Gastroesophageal sphincter (tissue), 4 donors: ENCODE measurements around the gene GRIA4. TPM values are rescaled to one million over a fixed set of nuclear protein-coding genes. Genes with fewer than 3 reads are reported as not detected.
"Not testable (repeated sequence)": the region's sequence is repeated elsewhere in the genome, so short reads cannot be mapped to it uniquely, and the experiment has no call there.

Experiments used
- ATAC-seq: fragments of 150-250 bp; one replicate; pipeline ENCODE4 v1.9.1; 2016; ENCODE audit warnings: mild to moderate bottlenecking, moderate library complexity
- H3K27ac ChIP-seq, 4 donors: fragments of 200-600 bp; sonication (generic) in 3 of 4; 1 replicate in 3 of 4; 2 replicates in 1 of 4; pipeline ENCODE4 v1.5.1; 2016 to 2019
- H3K27me3 ChIP-seq: fragments of 200-600 bp; sonication (generic); one replicate; pipeline ENCODE4 v1.5.1; 2019
- H3K36me3 ChIP-seq, 2 donors: fragments of 200-600 bp; sonication (generic); one replicate each; pipeline ENCODE4 v1.5.1; 2019; ENCODE audit warnings: control low read depth in 1 of 2
- H3K4me1 ChIP-seq, 3 donors: fragments of 200-600 bp; sonication (generic); 1 replicate in 2 of 3; 2 replicates in 1 of 3; pipeline ENCODE4 v1.5.1; 2016 to 2019; ENCODE audit warnings: control low read depth in 2 of 3
- H3K4me3 ChIP-seq, 2 donors: fragments of 200-600 bp; sonication (generic); one replicate each; pipeline ENCODE4 v1.5.1; 2019; ENCODE audit warnings: mild to moderate bottlenecking in 1 of 2, moderate library complexity in 1 of 2
- H3K9me3 ChIP-seq, 3 donors: fragments of 200-600 bp; sonication (generic); one replicate each; pipeline ENCODE4 v1.5.1; 2017 to 2019; ENCODE audit warnings: control low read depth in 2 of 3
- CTCF ChIP-seq, 4 experiments: fragments of 200-600 bp in 2 of 4; fragments of 450-650 bp in 2 of 4; sonication (generic) in 1 of 4; IDR thresholded peaks; one replicate each; pipeline ENCODE4 v1.5.1; 2017 to 2019; ENCODE audit warnings: antibody characterized with exemption in 4 of 4, mild to moderate bottlenecking in 2 of 4, moderate library complexity in 2 of 4
- EP300 ChIP-seq: sonication (generic); formaldehyde crosslinking; IDR thresholded peaks from one replicate; pipeline ENCODE4 v1.6.1; 2017; ENCODE audit warnings: antibody characterized with exemption, mild to moderate bottlenecking
- POLR2A ChIP-seq, 2 donors: fragments of 450-650 bp; IDR thresholded peaks; one replicate each; pipeline ENCODE4 v1.6.1; 2017; ENCODE audit warnings: antibody characterized with exemption in 2 of 2, mild to moderate bottlenecking in 2 of 2, moderate library complexity in 1 of 2
- POLR2AphosphoS5 ChIP-seq: sonication (generic); formaldehyde crosslinking; IDR thresholded peaks from one replicate; pipeline ENCODE4 v1.6.1; 2017; ENCODE audit warnings: antibody characterized with exemption
- WGBS, 2 donors: methylation state at CpG; one replicate each; pipeline ENCODE4 v1.1.5; 2018; ENCODE audit warnings: low coverage in 1 of 2; 5-methylcytosine and 5-hydroxymethylcytosine counted together
- total RNA-seq, 4 donors: library from RNA; depleted of rRNA; stranded (reverse); fragments of >200 nt; gene quantifications; one replicate each; pipeline ENCODE4 v1.1.0, GENCODE V29; 2016

The GRIA4 gene
- total RNA-seq, 4 donors from 2014 or later = 0.47 to 1.2 TPM; not detected in 2

GRCh38 chr11:106001304-106002012 lies 391.6 kb downstream of the GRIA4 start:
- Histone ChIP-seq H3K4me3 (no peak overlapping the region), H3K9me3 (peaks cover 0 to 15% (median 0%) of the 10 kb centered on the region in 3 donors), H3K36me3 (peaks cover 0 to 38% of the 10 kb centered on the region in 2 donors), H3K27me3 (no peaks in the 10 kb centered on the region), H3K27ac (no peak overlapping the region), H3K4me1 (no peaks in the 10 kb centered on the region)
- TF ChIP-seq CTCF (IDR thresholded peaks at IDR 0.05) (no peak), POLR2AphosphoS5 (no peak), POLR2A (IDR thresholded peaks at IDR 0.05) (no peak), EP300 (no peak)
- no peak for ATAC-seq
- 91 to 100% methylated on average over 2 to 4 of the region's 4 CpGs for WGBS, 2 donors

GRCh38 chr11:106003094-106003493 lies 393.2 kb downstream of the GRIA4 start:
- not testable (repeated sequence) for H3K4me1 ChIP-seq, H3K27me3 ChIP-seq, H3K27ac ChIP-seq, H3K4me3 ChIP-seq, ATAC-seq
- WGBS, 2 donors = 78 to 92% methylated on average over 3 to 4 of the region's 4 CpGs
- H3K9me3 ChIP-seq = peaks cover 0 to 15% (median 0%) of the 10 kb centered on the region in 3 donors
- peaks cover 0 to 50% of the 10 kb centered on the region in 2 donors for H3K36me3 ChIP-seq

GRCh38 chr11:106011481-106011880 lies 401.6 kb downstream of the GRIA4 start:
- no peak for ATAC-seq
- 71 to 73% methylated on average over 1 to 2 of the region's 2 CpGs for WGBS, 2 donors
- Histone ChIP-seq H3K4me3 (no peak overlapping the region), H3K27ac (no peak overlapping the region), H3K9me3 (no peaks in the 10 kb centered on the region), H3K27me3 (no peaks in the 10 kb centered on the region), H3K4me1 (peaks cover 0 to 44% (median 0%) of the 10 kb centered on the region in 3 donors), H3K36me3 (peaks cover 9 to 49% of the 10 kb centered on the region in 2 donors)
- TF ChIP-seq EP300 (no peak), POLR2AphosphoS5 (no peak), POLR2A (IDR thresholded peaks at IDR 0.05) (no peak), CTCF (IDR thresholded peaks at IDR 0.05) (no peak)

- TF ChIP-seq CTCF (IDR thresholded peaks at IDR 0.05) (no peak), POLR2A (IDR thresholded peaks at IDR 0.05) (no peak), EP300 (no peak), POLR2AphosphoS5 (no peak)
- H3K9me3 ChIP-seq = no peaks in the 10 kb centered on the region
- H3K4me1 ChIP-seq = peaks cover 0 to 52% (median 0%) of the 10 kb centered on the region in 3 donors
- no peak overlapping the region for H3K27ac ChIP-seq
- H3K36me3 ChIP-seq = peaks cover 9 to 37% of the 10 kb centered on the region in 2 donors
- 52 to 65% methylated on average over 3 of the region's 3 CpGs for WGBS, 2 donors
- no peak for ATAC-seq
- no peak overlapping the region for H3K4me3 ChIP-seq
- H3K27me3 ChIP-seq = no peaks in the 10 kb centered on the region
Measured at GRCh38 chr11:106012744-106013143, 402.9 kb downstream of the GRIA4 start.

GRCh38 chr11:106014035-106014434 lies 404.2 kb downstream of the GRIA4 start:
- Histone ChIP-seq H3K4me1 (peaks cover 0 to 56% (median 1%) of the 10 kb centered on the region in 3 donors), H3K4me3 (no peak overlapping the region), H3K36me3 (peaks cover 9 to 24% of the 10 kb centered on the region in 2 donors), H3K27me3 (no peaks in the 10 kb centered on the region), H3K27ac (no peak overlapping the region), H3K9me3 (no peaks in the 10 kb centered on the region)
- TF ChIP-seq CTCF (IDR thresholded peaks at IDR 0.05) (no peak), POLR2AphosphoS5 (no peak), POLR2A (IDR thresholded peaks at IDR 0.05) (no peak), EP300 (no peak)
- WGBS, 2 donors = 96% methylated on average over 2 of the region's 2 CpGs
- no peak for ATAC-seq
